ENCODE results near the gene SREBF2.
A peak's percentile ranks its signal among the peaks of the same experiment; 100 is the strongest.

The SREBF2 gene

DNA sequence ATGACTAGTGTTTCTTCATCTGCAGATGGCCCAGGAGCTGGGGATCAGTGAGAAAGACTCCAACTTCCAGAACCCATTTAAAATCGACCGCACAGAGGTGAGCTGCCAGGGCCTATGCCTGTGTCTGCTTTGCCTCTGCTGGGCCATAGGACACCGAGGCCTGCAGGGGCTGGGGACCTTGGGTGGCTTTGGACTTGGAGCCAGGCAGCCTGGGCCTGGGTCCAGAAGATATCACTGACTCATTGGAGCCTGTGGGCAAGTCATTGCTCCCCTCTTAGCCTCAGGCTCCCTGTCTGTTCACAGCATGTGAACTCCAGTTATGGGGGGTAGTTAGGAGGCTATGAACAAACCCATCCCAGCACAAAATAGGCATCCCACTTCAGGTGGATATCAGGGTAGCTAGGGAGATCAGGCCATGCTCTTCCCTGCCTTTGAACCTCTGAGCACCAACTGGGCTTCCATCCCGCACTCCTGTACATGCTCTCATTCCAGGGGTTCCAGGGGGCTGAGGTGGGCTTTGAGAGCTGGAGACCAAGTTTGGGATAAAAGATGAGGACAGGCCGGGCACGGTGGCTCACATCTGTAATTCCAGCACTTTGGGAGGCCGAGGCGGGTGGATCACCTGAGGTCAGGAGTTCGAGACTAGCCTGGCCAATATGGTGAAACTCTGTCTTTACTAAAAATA lies 19.0 kb upstream of the SREBF2 start:
- Mint-ChIP-seq H3K27ac (no peak overlapping the region), H3K4me1 (ENCODE audit: low read depth in 2 of 2) (peaks cover 4% of the 10 kb centered on the region in 2 donors), H3K27me3 (no peaks in the 10 kb centered on the region), H3K36me3 (ENCODE audit: insufficient read depth) (peaks cover 18% of the 10 kb centered on the region), H3K4me3 (no peak overlapping the region), H3K9me3 (no peaks in the 10 kb centered on the region)
- ATAC-seq (replicated peaks) (no peak), DNase-seq (no peak)

DNA sequence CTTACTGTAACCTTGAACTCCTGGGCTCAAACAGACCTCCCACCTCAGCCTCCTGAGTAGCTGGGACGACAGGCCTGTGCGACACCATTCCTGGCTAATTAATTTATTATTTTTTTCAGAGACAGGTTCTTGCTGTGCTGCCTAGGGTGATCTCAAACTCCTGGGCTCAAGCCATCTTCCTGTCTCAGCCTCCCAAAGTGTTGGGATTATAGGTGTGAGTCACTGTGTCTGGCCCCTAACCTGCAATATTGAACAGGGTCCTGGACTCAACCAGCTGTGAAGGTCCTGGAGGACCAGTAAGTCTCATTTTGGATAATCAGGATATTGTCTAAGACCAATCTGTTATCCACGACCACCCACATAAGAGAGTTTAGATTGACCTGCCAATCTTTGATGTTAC lies 17.2 kb upstream of the SREBF2 start:
- H3K4me1 Mint-ChIP-seq (ENCODE audit: low read depth in 2 of 2), result no peaks in the 10 kb centered on the region
- H3K4me3 Mint-ChIP-seq, result no peak overlapping the region
- no peaks in the 10 kb centered on the region for H3K9me3 Mint-ChIP-seq
- ATAC-seq (replicated peaks) (no peak), DNase-seq (no peak)
- H3K27me3 Mint-ChIP-seq, result no peaks in the 10 kb centered on the region
- H3K27ac Mint-ChIP-seq, result no peak overlapping the region
- peaks cover 12% of the 10 kb centered on the region for H3K36me3 Mint-ChIP-seq (ENCODE audit: insufficient read depth)

DNA sequence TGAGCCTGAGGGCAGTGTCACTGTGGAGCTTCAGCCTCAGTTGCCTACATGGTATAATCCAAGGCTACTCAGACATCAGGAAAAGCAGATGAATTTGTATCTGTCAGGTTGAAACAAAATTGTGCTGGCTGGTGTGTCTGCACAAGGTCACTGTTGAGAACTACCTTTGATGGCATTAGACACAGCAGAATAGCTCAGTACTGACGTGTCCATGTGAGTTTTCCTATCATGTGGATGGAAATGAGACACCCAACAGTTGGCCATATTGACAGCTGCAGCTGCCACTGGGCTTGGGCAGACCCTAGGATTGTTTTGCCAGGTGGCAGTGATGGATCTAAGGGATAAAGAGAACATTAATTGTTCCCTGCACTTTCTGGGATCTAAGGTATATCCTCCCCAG lies 16.7 kb upstream of the SREBF2 start:
- H3K36me3 Mint-ChIP-seq (ENCODE audit: insufficient read depth), result peaks cover 12% of the 10 kb centered on the region
- no peak overlapping the region for H3K27ac Mint-ChIP-seq
- no peak for ATAC-seq (replicated peaks)

DNA sequence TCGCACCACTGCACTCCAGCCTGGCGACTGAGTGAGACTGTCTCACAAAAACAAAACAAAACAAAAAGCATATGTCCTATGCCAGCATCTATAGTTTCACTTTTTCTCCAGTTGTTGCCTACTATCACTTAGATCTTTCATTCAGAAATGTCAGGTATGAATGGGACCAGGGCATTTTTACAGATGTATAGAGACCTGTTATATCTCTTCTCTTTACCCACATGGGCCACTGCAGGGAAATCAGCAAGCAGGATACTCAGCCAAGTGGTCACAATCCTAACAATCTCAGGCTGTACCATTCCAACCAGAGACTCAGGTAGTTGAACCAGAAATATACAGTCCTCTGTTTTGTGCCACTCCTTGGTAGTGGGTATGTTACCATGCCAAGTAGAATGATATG lies 16.0 kb upstream of the SREBF2 start:
- Mint-ChIP-seq H3K4me3 (no peak overlapping the region), H3K36me3 (ENCODE audit: insufficient read depth) (peaks cover 11% of the 10 kb centered on the region), H3K27ac (no peak overlapping the region), H3K4me1 (ENCODE audit: low read depth in 2 of 2) (peaks cover 3 to 5% of the 10 kb centered on the region in 2 donors), H3K9me3 (no peaks in the 10 kb centered on the region), H3K27me3 (no peaks in the 10 kb centered on the region)
- ATAC-seq (replicated peaks) (no peak), DNase-seq (no peak)

More for the DNA sequence above, 16.7 kb upstream of the SREBF2 start:
- Mint-ChIP-seq H3K4me1 (ENCODE audit: low read depth in 2 of 2) (no peaks in the 10 kb centered on the region), H3K27me3 (no peaks in the 10 kb centered on the region), H3K9me3 (no peaks in the 10 kb centered on the region), H3K4me3 (no peak overlapping the region)
- no peak for DNase-seq

DNA sequence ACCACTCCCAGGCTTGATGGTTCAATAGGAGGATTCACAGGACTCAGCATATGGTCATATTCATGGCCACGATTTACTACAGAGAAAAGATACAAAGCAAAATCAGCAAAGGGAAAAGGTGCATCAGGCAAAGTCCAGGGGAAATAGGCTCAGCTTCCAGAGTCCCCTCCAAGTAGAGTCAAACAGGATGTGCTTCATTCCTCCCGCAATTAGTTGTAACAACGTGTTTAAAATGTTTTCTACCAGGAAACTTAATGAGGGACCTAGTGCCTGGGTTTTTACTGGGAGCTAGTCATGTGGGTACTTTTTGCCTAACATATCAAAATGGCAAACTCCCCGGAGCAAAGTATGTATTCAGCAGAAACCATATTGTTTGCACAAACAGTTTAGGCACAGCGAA lies 14.9 kb upstream of the SREBF2 start:
- ATAC-seq (replicated peaks), result no peak
- Mint-ChIP-seq H3K36me3 (ENCODE audit: insufficient read depth) (peaks cover 12% of the 10 kb centered on the region), H3K4me1 (ENCODE audit: low read depth in 2 of 2) (peaks cover 13 to 15% of the 10 kb centered on the region in 2 donors), H3K9me3 (no peaks in the 10 kb centered on the region), H3K27ac (no peak overlapping the region), H3K27me3 (no peaks in the 10 kb centered on the region), H3K4me3 (no peak overlapping the region)
- DNase-seq, result no peak

DNA sequence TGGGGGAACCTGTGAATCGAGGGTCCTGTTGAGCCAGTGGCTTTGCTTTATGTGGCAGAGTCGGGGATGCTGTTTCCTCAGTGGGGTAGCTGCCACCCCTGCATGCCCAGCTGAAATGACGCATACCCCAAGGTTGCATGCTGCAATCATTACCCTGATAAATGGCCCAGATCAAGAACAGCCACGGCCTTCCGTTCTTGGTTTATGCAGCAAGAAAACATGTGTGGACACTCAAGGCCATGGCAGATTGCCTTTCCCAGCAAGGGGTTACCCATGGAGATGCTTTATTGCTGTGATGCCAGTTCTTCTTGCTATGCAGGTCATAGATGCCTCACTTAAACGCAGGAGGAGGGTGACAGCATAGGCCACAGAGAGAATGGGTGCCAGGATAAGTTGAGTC lies 14.3 kb upstream of the SREBF2 start:
- H3K4me3 Mint-ChIP-seq, result no peak overlapping the region
- DNase-seq (no peak), ATAC-seq (replicated peaks) (no peak)
- H3K9me3 Mint-ChIP-seq, result no peaks in the 10 kb centered on the region
- peaks cover 13% of the 10 kb centered on the region for H3K36me3 Mint-ChIP-seq (ENCODE audit: insufficient read depth)
- peaks cover 13 to 15% of the 10 kb centered on the region in 2 donors for H3K4me1 Mint-ChIP-seq (ENCODE audit: low read depth in 2 of 2)
- no peaks in the 10 kb centered on the region for H3K27me3 Mint-ChIP-seq
- H3K27ac Mint-ChIP-seq, result no peak overlapping the region

DNA sequence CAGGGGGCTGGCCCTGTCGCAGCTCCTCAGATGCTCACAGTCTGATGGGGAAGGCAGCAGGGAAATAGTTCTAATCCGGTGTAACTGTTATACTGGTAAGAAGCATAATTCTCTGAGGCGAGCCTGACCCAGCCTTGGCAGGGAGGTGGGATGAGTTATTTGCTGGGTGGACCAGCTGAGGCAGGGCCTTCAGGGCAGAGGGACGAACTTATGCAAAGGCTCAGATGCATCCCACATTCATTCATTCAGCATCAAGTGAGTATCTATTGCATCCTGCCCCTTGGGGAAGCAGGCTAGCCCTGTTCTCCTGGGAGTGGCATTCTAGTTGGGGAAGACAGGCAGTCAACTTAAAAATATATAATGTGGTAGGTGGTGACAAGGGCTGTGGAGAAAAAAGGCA lies 13.6 kb upstream of the SREBF2 start:
- Mint-ChIP-seq H3K4me1 (ENCODE audit: low read depth in 2 of 2) (peaks cover 13 to 18% of the 10 kb centered on the region in 2 donors), H3K9me3 (no peaks in the 10 kb centered on the region), H3K4me3 (no peak overlapping the region), H3K27ac (no peak overlapping the region), H3K27me3 (no peaks in the 10 kb centered on the region), H3K36me3 (ENCODE audit: insufficient read depth) (peaks cover 13% of the 10 kb centered on the region)
- DNase-seq (no peak), ATAC-seq (replicated peaks) (no peak)

DNA sequence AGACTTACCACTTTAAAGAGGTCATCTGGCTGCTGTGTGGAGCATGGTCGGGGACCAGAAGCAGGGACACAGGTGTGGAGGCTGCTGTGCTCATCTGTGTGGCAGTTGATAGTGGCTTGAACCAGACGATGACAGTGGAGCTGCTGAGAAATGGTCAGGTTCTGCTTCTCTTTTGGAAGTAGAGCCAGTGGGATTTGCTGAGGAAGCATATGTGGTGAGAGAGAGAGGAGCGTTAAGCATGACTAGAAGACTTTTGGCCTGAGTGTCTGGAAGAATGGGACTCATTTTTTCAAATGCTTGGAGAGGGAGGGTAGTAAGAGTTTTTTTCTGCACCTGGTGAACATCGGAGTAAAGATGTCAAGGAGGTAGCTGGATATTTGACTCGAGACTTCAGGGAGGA lies 12.5 kb upstream of the SREBF2 start:
- DNase-seq (no peak), ATAC-seq (replicated peaks) (no peak)
- H3K27me3 Mint-ChIP-seq, result no peaks in the 10 kb centered on the region
- no peak overlapping the region for H3K4me3 Mint-ChIP-seq
- H3K36me3 Mint-ChIP-seq (ENCODE audit: insufficient read depth), result peaks cover 10% of the 10 kb centered on the region
- H3K4me1 Mint-ChIP-seq (ENCODE audit: low read depth in 2 of 2), result peaks cover 13 to 18% of the 10 kb centered on the region in 2 donors
- H3K9me3 Mint-ChIP-seq, result no peaks in the 10 kb centered on the region
- no peak overlapping the region for H3K27ac Mint-ChIP-seq

DNA sequence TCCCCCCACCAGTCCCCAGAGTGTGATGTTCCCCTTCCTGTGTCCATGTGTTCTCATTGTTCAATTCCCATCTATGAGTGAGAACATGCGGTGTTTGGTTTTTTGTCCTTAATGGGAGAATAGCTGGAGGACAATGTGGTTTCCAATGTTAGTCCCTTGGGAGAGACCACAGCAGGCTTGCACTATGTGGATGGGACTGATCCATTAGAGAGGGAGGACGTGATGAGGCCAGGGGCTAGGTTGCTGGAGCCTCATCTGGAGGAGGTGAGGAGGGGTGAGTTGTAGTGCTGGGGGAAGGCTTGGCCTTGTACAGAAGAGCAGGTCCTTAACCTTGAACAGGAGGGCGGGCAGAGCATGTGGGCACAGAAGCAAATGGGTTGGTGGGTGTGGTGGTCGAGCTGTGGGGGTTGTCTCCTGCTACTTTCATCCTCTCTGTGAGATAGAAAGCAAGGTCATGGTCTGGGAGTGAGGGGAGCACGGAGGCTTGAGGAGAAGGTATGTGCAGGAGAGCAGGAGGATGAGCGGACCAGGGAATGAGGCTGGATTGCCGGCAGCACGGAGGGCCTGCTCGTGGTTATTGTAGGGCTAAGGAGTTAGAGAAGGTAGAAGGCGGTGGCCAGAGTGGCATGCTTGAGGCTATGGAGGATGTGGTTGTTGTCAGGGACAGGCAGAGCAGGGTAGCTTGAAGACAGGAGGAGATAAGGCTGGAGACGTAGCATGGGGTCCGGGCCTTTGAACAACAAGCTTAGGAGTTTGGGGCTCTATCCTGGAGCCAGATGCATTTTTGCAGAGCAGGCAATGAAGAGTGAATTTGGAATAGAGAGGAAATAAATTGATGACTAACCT lies 11.2 kb upstream of the SREBF2 start:
- peaks cover 13 to 18% of the 10 kb centered on the region in 2 donors for H3K4me1 Mint-ChIP-seq (ENCODE audit: low read depth in 2 of 2)
- H3K27me3 Mint-ChIP-seq, result no peaks in the 10 kb centered on the region
- no peak for ATAC-seq (replicated peaks)
- no peak for DNase-seq
- H3K9me3 Mint-ChIP-seq, result no peaks in the 10 kb centered on the region
- H3K4me3 Mint-ChIP-seq, result no peak overlapping the region
- peaks cover 9% of the 10 kb centered on the region for H3K36me3 Mint-ChIP-seq (ENCODE audit: insufficient read depth)
- peak overlapping the region; percentile 81 to 88 for H3K27ac Mint-ChIP-seq

DNA sequence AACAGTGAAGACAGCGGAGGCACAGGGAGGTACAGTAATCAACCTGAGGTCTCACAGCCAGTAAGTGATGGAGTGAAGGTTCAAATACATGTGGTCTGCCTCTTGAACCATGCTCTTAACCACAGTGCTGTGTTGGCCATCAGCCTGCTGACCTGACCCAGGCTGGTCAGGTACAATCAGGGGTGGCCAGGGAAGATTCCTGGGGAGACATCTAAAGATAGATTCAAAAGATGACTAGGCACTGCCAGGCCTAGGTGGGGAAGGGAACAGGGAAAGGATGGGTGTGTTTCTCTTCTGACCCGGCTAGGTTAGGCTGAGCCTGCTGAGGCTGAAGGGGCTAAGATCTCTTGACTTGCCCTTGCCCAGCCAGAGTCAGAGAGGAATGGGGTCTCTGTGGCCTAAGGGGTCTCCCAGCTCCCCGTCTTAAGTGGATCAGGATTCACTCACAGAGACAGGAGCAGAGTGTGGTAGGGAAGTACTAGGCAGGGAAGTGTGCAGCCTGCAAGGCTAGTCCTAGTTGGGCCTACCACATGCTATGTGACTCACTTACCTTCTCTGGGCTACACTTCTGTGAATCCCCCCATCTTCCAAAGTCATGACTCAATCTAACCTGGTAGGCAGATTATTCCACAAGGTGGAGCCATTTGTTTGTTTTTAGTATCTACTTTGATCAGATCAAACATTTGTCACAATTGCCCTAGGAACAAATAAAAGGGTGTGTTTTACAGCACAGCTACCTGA lies 10.4 kb upstream of the SREBF2 start:
- Mint-ChIP-seq H3K9me3 (no peaks in the 10 kb centered on the region), H3K36me3 (ENCODE audit: insufficient read depth) (peaks cover 9% of the 10 kb centered on the region), H3K27me3 (no peaks in the 10 kb centered on the region), H3K27ac (peak overlapping the region; percentile 81 to 88), H3K4me1 (ENCODE audit: low read depth in 2 of 2) (peaks cover 13 to 18% of the 10 kb centered on the region in 2 donors), H3K4me3 (no peak overlapping the region)
- DNase-seq (peak; percentile 50 to 52 (median 50)), ATAC-seq (replicated peaks) (peak; percentile 95)

DNA sequence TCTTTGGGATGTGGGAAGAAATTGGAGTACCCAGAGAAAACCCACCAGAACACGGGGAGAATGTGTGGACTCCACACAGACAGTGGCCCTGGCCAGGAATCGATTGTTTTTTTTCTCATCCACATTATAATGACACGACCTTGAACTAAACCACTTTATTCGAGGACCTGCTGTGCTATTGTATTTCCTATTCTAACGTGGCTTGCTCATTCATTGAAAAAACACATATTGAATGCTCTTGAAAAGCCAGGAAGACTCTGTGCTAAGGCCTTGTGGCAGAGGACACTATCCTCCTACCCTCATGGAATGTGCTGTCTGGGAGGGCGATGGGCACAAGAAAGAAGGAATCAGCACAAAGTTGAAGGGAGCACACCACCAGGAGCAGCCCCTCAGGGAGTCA lies 9.1 kb upstream of the SREBF2 start:
- Mint-ChIP-seq H3K9me3 (no peaks in the 10 kb centered on the region), H3K4me3 (no peak overlapping the region), H3K27ac (peak overlapping the region; percentile 81 to 85), H3K27me3 (no peaks in the 10 kb centered on the region), H3K36me3 (ENCODE audit: insufficient read depth) (peaks cover 9% of the 10 kb centered on the region), H3K4me1 (ENCODE audit: low read depth in 2 of 2) (peaks cover 13 to 18% of the 10 kb centered on the region in 2 donors)
- ATAC-seq (replicated peaks) (no peak), DNase-seq (no peak)

DNA sequence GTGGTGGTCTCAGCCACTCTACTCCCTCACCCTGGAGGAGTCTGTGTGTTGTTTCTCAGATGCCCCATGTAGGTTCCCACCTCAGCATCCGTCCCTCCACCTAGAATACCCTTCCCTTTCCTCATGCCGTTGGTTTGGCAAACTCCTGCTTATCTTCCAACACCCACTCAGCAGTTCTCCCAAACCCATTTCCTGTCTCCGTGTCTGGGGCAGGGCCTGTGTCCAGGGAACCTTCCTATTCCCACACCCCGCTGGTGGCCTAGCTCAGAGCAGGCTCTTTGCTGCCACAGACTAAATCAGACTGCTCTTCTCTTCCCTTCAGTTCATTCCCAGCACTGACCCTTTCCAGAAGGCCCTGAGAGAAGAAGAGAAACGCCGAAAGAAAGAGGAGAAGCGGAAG lies 7.5 kb upstream of the SREBF2 start:
- Mint-ChIP-seq H3K4me1 (ENCODE audit: low read depth in 2 of 2) (peaks cover 13 to 18% of the 10 kb centered on the region in 2 donors), H3K4me3 (no peak overlapping the region), H3K36me3 (ENCODE audit: insufficient read depth) (peaks cover 13% of the 10 kb centered on the region), H3K27me3 (no peaks in the 10 kb centered on the region), H3K9me3 (no peaks in the 10 kb centered on the region), H3K27ac (peak overlapping the region in 1 of 2 donors; percentile 81)
- no peak for ATAC-seq (replicated peaks)
- no peak for DNase-seq

DNA sequence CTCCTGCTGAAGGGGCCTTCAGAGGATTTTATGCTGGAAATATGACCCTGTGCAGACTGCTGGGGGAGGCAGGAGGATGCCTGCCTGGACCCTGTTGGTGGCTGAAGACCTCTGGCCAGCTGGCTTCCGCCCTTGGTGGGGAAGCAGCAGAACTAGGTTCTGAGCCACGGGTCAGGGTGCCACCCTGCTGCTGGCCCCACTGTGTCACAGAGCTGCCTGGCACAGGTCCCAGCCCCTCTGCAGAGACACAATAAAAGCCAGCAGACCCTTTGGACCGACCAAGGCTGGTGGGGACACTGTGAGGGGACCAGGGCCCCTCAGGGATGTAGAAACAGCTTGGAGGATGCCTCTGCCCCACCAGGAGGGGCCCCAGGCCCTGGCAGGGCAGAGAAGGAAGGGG lies 6.9 kb upstream of the SREBF2 start:
- Mint-ChIP-seq H3K9me3 (no peaks in the 10 kb centered on the region), H3K27me3 (no peaks in the 10 kb centered on the region), H3K27ac (no peak overlapping the region), H3K36me3 (ENCODE audit: insufficient read depth) (peaks cover 13% of the 10 kb centered on the region), H3K4me1 (ENCODE audit: low read depth in 2 of 2) (peaks cover 13 to 18% of the 10 kb centered on the region in 2 donors), H3K4me3 (no peak overlapping the region)
- no peak for ATAC-seq (replicated peaks)
- DNase-seq, result no peak

Measured in effector memory CD8-positive, alpha-beta T cell (primary cell).